K562 (cell line): ENCODE measurements around the gene HYAL1. TPM values are rescaled to one million over a fixed set of nuclear protein-coding genes. Genes with fewer than 3 reads are reported as not detected.

ENCODE experiments used
- ATAC-seq: fragments of 200-7000 bp; cut with Tn5 transposase; 3 replicates; pipeline ENCODE4 v1.9.1; 2020; ENCODE audit warnings: moderate library complexity
- BruUV-seq: library from RNA; stranded (reverse); fragments of 400-500 nt; replicated peaks from 2 replicates; lab custom pipeline; 2021; lab: Mats Ljungman, UMichigan
- CTCF ChIA-PET: fragments of 300-600 bp; formaldehyde crosslinking; extraction: SDS; loops from one replicate; lab custom pipeline; 2021; ENCODE audit warnings: low intra/inter-chr PET ratio; lab: Yijun Ruan, JAX
- POLR2A ChIA-PET: fragments of 300-600, 350-650 bp; sonication (Branson Sonifier 250); formaldehyde crosslinking; extraction: SDS; loops from one replicate; lab custom pipeline; 2021; ENCODE audit warnings: antibody characterized with exemption, inconsistent platforms; lab: Yijun Ruan, JAX
- DNase-seq, 4 experiments: peaks; one replicate each; pipeline versions ENCODE4 v3.0.0 to v3.0.0-alpha.2; 2011 to 2018; ENCODE audit warnings: low spot score in 3 of 4, mixed read lengths in 3 of 4; ENCODE audit errors: extremely low read depth in 1 of 4
- FAIRE-seq: peaks from 2 replicates; lab custom pipeline; 2011; peaks lifted over from hg19 to GRCh38; lab: Jason Lieb, UNC
- H2AFZ ChIP-seq: 2 replicates; pipeline ENCODE4 v1.6.0; 2011; ENCODE audit warnings: low read depth, low read length, control low read depth, inconsistent platforms
- H3K27ac ChIP-seq: fragments of 200-600 bp; 3 replicates; pipeline ENCODE4 v1.8.0; 2011; ENCODE audit warnings: low read depth, mild to moderate bottlenecking, control low read depth, inconsistent platforms, low read length, moderate library complexity, mixed read lengths; ENCODE audit errors: extremely low read depth
- H3K27me3 ChIP-seq, 2 experiments: fragments of 300-600 bp in 1 of 2; 2 replicates in 1 of 2; 3 replicates in 1 of 2; pipeline versions ENCODE4 v1.6.0 to v1.8.0; 2011; ENCODE audit warnings: inconsistent platforms in 2 of 2, low read length in 2 of 2, mild to moderate bottlenecking in 1 of 2, mixed read lengths in 1 of 2, moderate library complexity in 1 of 2; ENCODE audit not compliant: control insufficient read depth in 2 of 2, insufficient read depth in 2 of 2
- H3K36me3 ChIP-seq: fragments of 300-600 bp; 3 replicates; pipeline ENCODE4 v1.8.0; 2011; ENCODE audit warnings: mild to moderate bottlenecking, low read length, inconsistent platforms; ENCODE audit not compliant: control insufficient read depth, insufficient read depth
- H3K4me1 ChIP-seq, 2 experiments: fragments of 200-600 bp in 1 of 2; replicated peaks in 1 of 2; 2 replicates in 1 of 2; 3 replicates in 1 of 2; pipeline versions ENCODE4 v1.5.1 to v1.8.0; 2011; ENCODE audit warnings: inconsistent platforms in 2 of 2, low read length in 2 of 2, mild to moderate bottlenecking in 1 of 2, mixed read lengths in 1 of 2, moderate library complexity in 1 of 2; ENCODE audit not compliant: control insufficient read depth in 2 of 2, insufficient read depth in 2 of 2
- H3K4me2 ChIP-seq: 2 replicates; pipeline ENCODE4 v1.6.1; 2011; ENCODE audit warnings: low read length, control low read depth, inconsistent platforms, mixed read lengths; ENCODE audit not compliant: insufficient read depth
- H3K4me3 ChIP-seq: fragments of 200-600 bp; sonication (generic), shearing (Covaris generic); 2 replicates; pipeline ENCODE4 v1.5.1; 2016; ENCODE audit warnings: control low read depth, inconsistent platforms
- H3K79me2 ChIP-seq: fragments of 200-600 bp; 3 replicates; pipeline ENCODE4 v1.8.0; 2011; ENCODE audit warnings: low read length, inconsistent platforms; ENCODE audit not compliant: control insufficient read depth, insufficient read depth
- H3K9ac ChIP-seq, 2 experiments: 2 replicates each; pipeline versions ENCODE4 v1.6.0 to v1.6.1; 2011; ENCODE audit warnings: low read depth in 2 of 2, low read length in 2 of 2, control low read depth in 1 of 2, inconsistent platforms in 1 of 2, mild to moderate bottlenecking in 1 of 2, mixed read lengths in 1 of 2; ENCODE audit not compliant: insufficient read depth in 1 of 2
- H3K9me1 ChIP-seq: one replicate; pipeline ENCODE4 v1.6.0; 2011; ENCODE audit warnings: inconsistent platforms, mild to moderate bottlenecking, low read length, moderate library complexity; ENCODE audit not compliant: control insufficient read depth, insufficient read depth
- H3K9me3 ChIP-seq: replicated peaks from 2 replicates; pipeline ENCODE4 v1.5.1; 2011; ENCODE audit warnings: low read depth, low read length, inconsistent platforms; ENCODE audit not compliant: control insufficient read depth, insufficient read depth
- H4K20me1 ChIP-seq: replicated peaks from 2 replicates; pipeline ENCODE4 v1.6.1; 2011; ENCODE audit warnings: low read length, inconsistent platforms, mixed read lengths; ENCODE audit not compliant: control insufficient read depth, insufficient read depth
- CHAMP1 ChIP-seq: fragments of 450-650 bp; IDR thresholded peaks from 2 replicates; pipeline ENCODE4 v1.6.1; 2016; ENCODE audit warnings: mild to moderate bottlenecking
- MEF2D ChIP-seq: conservative IDR thresholded peaks from 2 replicates; pipeline ENCODE4 v1.6.1; 2016; ENCODE audit warnings: low read depth, missing genetic modification characterization, missing compliant biosample characterization
- POLR2AphosphoS2 ChIP-seq: IDR thresholded peaks from 2 replicates; pipeline ENCODE4 v1.6.1; 2012; ENCODE audit warnings: low read length, improper control_type of control experiment
- ZNF785 ChIP-seq: fragments of 250-450 bp; sonication (Bioruptor Pico); IDR thresholded peaks from 2 replicates; pipeline ENCODE4 v1.4.0; 2020; ENCODE audit warnings: mild to moderate bottlenecking
- WGBS: fragments of 100-300 bp; shearing (Covaris generic); methylation state at CpG from one replicate; pipeline ENCODE4 v1.1.6; 2016; ENCODE audit warnings: low coverage, mixed read lengths; ENCODE audit not compliant: insufficient coverage; ENCODE audit errors: missing lambda C conversion rate; 5-methylcytosine and 5-hydroxymethylcytosine counted together
- in situ Hi-C: fragments of 300-500 bp; cut with MboI; formaldehyde crosslinking; loops from 4 replicates; pipeline ENCODE4 v1.15.0; 2018; ENCODE audit warnings: inconsistent platforms, mixed read lengths
- intact Hi-C: fragments of 100-400 bp; cut with micrococcal nuclease; formaldehyde crosslinking; loops from 2 replicates; pipeline ENCODE4 v1.14.2; 2022
- polyA plus RNA-seq, 8 experiments: library from polyadenylated mRNA; depleted of rRNA in 4 of 8; stranded (reverse) in 5 of 8; unstranded in 3 of 8; fragments of >200 nt; fragmentation: Nextera tagmentation in 2 of 8; fragmentation: Illumina TruSeq in 1 of 8; extraction: Ambion mirVana in 2 of 8; extraction: Trizol in 1 of 8; gene quantifications; 2 replicates each; pipeline versions ENCODE4 v1.2.1 to v1.2.3, GENCODE V29; 2011 to 2014; ENCODE audit warnings: inconsistent platforms in 1 of 8, missing spikeins in 1 of 8
- total RNA-seq, 7 experiments: library from RNA; depleted of rRNA in 6 of 7; stranded (reverse); fragments of >200 nt in 6 of 7; fragmentation: Illumina TruSeq in 2 of 7; extraction: Trizol in 2 of 7; gene quantifications; 2 replicates each; pipeline versions ENCODE4 v1.2.1 to v1.2.3, GENCODE V29; 2011 to 2021; ENCODE audit warnings: low replicate concordance in 1 of 7
- TF ChIP-seq, protein P1 (sequence below): fragments of 450-650 bp; IDR thresholded peaks from 2 replicates; pipeline ENCODE4 v1.6.1; 2016; ENCODE audit warnings: antibody characterized with exemption

The HYAL1 gene
- total and polyA plus RNA-seq, 9 of the 15 experiments (the other 6 are each of a cell fraction or from before 2014, with no cell fraction given) = 1.4 to 8.5 (median 4.7) TPM

DNA sequence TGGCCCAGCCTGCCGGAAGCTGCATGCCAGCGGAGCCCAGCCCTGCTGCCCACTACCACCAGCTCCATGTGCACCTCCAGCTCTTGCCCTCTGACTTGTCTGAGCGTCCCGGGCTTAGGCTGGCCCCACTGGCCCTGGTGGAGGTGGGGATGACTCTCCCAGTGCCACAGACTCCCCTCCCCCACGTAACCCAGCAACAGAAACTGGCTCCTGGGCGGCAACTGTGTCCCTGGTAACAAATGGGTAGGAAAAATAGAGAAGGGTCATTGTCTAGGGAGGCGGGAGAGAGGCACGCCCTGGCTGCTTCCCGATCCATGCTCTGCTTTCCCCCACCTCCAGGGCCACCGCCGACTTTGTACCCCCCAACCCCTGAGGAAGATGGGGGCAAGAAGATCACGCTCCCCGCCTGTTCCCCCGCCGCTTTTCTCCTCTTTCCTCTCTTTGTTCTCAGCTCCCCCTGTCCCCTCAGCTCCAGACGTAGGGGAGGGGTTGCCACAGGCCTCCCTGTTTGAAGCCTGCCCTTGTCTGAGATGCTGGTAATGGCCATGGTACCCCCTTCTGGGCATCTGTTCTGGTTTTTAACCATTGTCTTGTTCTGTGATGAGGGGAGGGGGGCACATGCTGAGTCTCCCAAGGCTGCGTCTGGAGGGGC lies 45.2 kb downstream of the HYAL1 start:
- H2AFZ ChIP-seq = no peak overlapping the region
- H3K9me1 ChIP-seq = no peaks in the 10 kb centered on the region
- CTCF ChIA-PET = no interaction called here
- intact Hi-C loops (no loop called here), in situ Hi-C loops (no loop called here)
- no peaks in the 10 kb centered on the region for H4K20me1 ChIP-seq
- DNase-seq (no peak), ATAC-seq (no peak), FAIRE-seq (no peak)
- POLR2A ChIA-PET = no interaction called here
- peaks cover 3% of the 10 kb centered on the region; the same call in 1 of the 3 replicates for H3K79me2 ChIP-seq
- no TSS peak for BruUV-seq
- H3K27me3 ChIP-seq = no peaks in the 10 kb centered on the region
- peaks cover 3 to 27% of the 10 kb centered on the region in 2 experiments; a peak in 4 of 5 replicates for H3K4me1 ChIP-seq
- TF ChIP-seq ZNF785 (CRISPR knock-in tag) (no peak), POLR2AphosphoS2 (no peak), MEF2D (tag) (no peak), CHAMP1 (no peak)
- TF ChIP-seq, protein P1, sequence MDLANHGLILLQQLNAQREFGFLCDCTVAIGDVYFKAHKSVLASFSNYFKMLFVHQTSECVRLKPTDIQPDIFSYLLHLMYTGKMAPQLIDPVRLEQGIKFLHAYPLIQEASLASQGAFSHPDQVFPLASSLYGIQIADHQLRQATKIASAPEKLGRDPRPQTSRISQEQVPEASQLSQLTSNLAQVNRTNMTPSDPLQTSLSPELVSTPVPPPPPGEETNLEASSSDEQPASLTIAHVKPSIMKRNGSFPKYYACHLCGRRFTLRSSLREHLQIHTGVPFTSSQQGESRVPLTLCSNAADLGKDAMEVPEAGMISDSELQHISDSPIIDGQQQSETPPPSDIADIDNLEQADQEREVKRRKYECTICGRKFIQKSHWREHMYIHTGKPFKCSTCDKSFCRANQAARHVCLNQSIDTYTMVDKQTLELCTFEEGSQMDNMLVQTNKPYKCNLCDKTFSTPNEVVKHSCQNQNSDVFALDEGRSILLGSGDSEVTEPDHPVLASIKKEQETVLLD = no peak
- no peak overlapping the region for H3K27ac ChIP-seq
- peaks cover 26% of the 10 kb centered on the region; the same call in 2 of the 3 replicates for H3K36me3 ChIP-seq
- no peak overlapping the region for H3K4me3 ChIP-seq
- 97% methylated on average over 7 of the region's 17 CpGs for WGBS
- peaks cover 4% of the 10 kb centered on the region; the same call in 1 of the 2 replicates for H3K9me3 ChIP-seq
- no peak overlapping the region; a peak in 1 of 4 replicates for H3K9ac ChIP-seq
- no peak overlapping the region for H3K4me2 ChIP-seq
